Naive thymus-derived CD4-positive, alpha-beta T cell (primary cell): Measurements from ENCODE around the gene PRKN. TPM values are rescaled to one million over a fixed set of nuclear protein-coding genes. Genes with fewer than 3 reads are reported as not detected.

Source experiments
- ATAC-seq: fragments of 150-1000 bp; cut with Tn5 transposase; 2 replicates; pipeline ENCODE4 v1.10.0; 2021; ENCODE audit warnings: mild to moderate bottlenecking, moderate library complexity
- CTCF ChIA-PET: fragments of 350-600 bp; sonication (Branson Sonifier 250); formaldehyde crosslinking; loops from one replicate; lab custom pipeline; 2021; ENCODE audit warnings: antibody characterized with exemption; lab: Charles Lee
- POLR2A ChIA-PET: fragments of 350-600 bp; sonication (Branson Sonifier 250); formaldehyde crosslinking; loops from one replicate; lab custom pipeline; 2021; ENCODE audit warnings: antibody characterized with exemption, inconsistent platforms; lab: Charles Lee
- DNase-seq, 9 donors: peaks; one replicate each; pipeline versions ENCODE4 v3.0.0 to v3.0.0-alpha.2; 2020 to 2022; ENCODE audit warnings: mixed read lengths in 1 of 9
- H3K27ac ChIP-seq: one replicate; pipeline ENCODE4 v1.7.0; 2013; ENCODE audit warnings: mild to moderate bottlenecking, low read depth, low read length, moderate library complexity
- H3K27me3 ChIP-seq, 2 donors: one replicate each; pipeline ENCODE4 v1.7.0; 2013; ENCODE audit warnings: low read length in 2 of 2, mild to moderate bottlenecking in 2 of 2, moderate library complexity in 2 of 2; ENCODE audit not compliant: control insufficient read depth in 2 of 2, insufficient read depth in 2 of 2
- H3K36me3 ChIP-seq, 3 experiments: 1 replicate in 2 of 3; 2 replicates in 1 of 3; pipeline ENCODE4 v1.7.0; 2013; ENCODE audit warnings: low read length in 3 of 3, mild to moderate bottlenecking in 3 of 3, moderate library complexity in 1 of 3; ENCODE audit not compliant: insufficient read depth in 3 of 3, control insufficient read depth in 2 of 3
- H3K4me1 ChIP-seq, 2 donors: one replicate each; pipeline ENCODE4 v1.7.0; 2013; ENCODE audit warnings: low read length in 2 of 2, mild to moderate bottlenecking in 2 of 2, moderate library complexity in 1 of 2; ENCODE audit not compliant: control insufficient read depth in 2 of 2, insufficient read depth in 2 of 2
- H3K4me3 ChIP-seq: 2 replicates; pipeline ENCODE4 v1.7.0; 2013; ENCODE audit warnings: mild to moderate bottlenecking, low read length
- H3K9me3 ChIP-seq, 3 experiments: 1 replicate in 2 of 3; 2 replicates in 1 of 3; pipeline ENCODE4 v1.7.0; 2013; ENCODE audit warnings: low read length in 3 of 3; ENCODE audit not compliant: control insufficient read depth in 2 of 3
- H3K27ac Mint-ChIP-seq, 9 donors: one replicate each; pipeline ENCODE4 v1.8.0; 2020 to 2022; ENCODE audit warnings: mixed read lengths in 9 of 9, mild to moderate bottlenecking in 8 of 9, moderate library complexity in 5 of 9, inconsistent platforms in 2 of 9
- H3K27me3 Mint-ChIP-seq, 5 donors: one replicate each; pipeline ENCODE4 v1.8.0; 2021 to 2022; ENCODE audit warnings: mixed read lengths in 5 of 5, mild to moderate bottlenecking in 1 of 5
- H3K36me3 Mint-ChIP-seq, 5 donors: one replicate each; pipeline ENCODE4 v1.8.0; 2020 to 2022; ENCODE audit warnings: mixed read lengths in 5 of 5, mild to moderate bottlenecking in 3 of 5, inconsistent platforms in 1 of 5
- H3K4me1 Mint-ChIP-seq, 7 donors: one replicate each; pipeline ENCODE4 v1.8.0; 2020 to 2022; ENCODE audit warnings: mixed read lengths in 7 of 7, mild to moderate bottlenecking in 3 of 7, inconsistent platforms in 1 of 7
- H3K4me3 Mint-ChIP-seq, 10 donors: one replicate each; pipeline ENCODE4 v1.8.0; 2020 to 2022; ENCODE audit warnings: mild to moderate bottlenecking in 10 of 10, mixed read lengths in 10 of 10, moderate library complexity in 6 of 10, inconsistent platforms in 2 of 10
- H3K9me3 Mint-ChIP-seq, 11 donors: one replicate each; pipeline ENCODE4 v1.8.0; 2020 to 2022; ENCODE audit warnings: mixed read lengths in 11 of 11, mild to moderate bottlenecking in 4 of 11, inconsistent platforms in 1 of 11, moderate library complexity in 1 of 11
- intact Hi-C, 2 donors: fragments of 100-400 bp; cut with micrococcal nuclease; formaldehyde crosslinking; loops; one replicate each; pipeline ENCODE4 v1.15.1; 2023
- polyA plus RNA-seq, 2 donors: library from polyadenylated mRNA; unstranded; fragments of 300-500 nt; fragmentation: Illumina TruSeq; gene quantifications; one replicate each; pipeline ENCODE4 v1.2.3, GENCODE V29; 2021
- total RNA-seq, 6 experiments: library from RNA in 5 of 6; stranded (reverse) in 5 of 6; gene quantifications; 1 replicate in 5 of 6; 2 replicates in 1 of 6; pipeline ENCODE4 v1.2.3 and lab custom pipeline; 2021 to 2026

Gene PRKN
- total and polyA plus RNA-seq, 7 experiments from 2014 or later, result 0.44 to 10.3 (median 8.1) TPM

- no peak overlapping the region for H3K4me3 ChIP-seq
- no peaks in the 10 kb centered on the region for H3K9me3 ChIP-seq
- no peak overlapping the region for H3K27ac ChIP-seq
- CTCF ChIA-PET, result no interaction called here
- Mint-ChIP-seq H3K27me3 (peaks cover 0 to 3% (median 0%) of the 10 kb centered on the region in 5 donors), H3K4me3 (no peak overlapping the region), H3K4me1 (peaks cover 0 to 5% (median 0%) of the 10 kb centered on the region in 7 donors), H3K9me3 (no peaks in the 10 kb centered on the region), H3K36me3 (peaks cover 0 to 4% (median 0%) of the 10 kb centered on the region in 5 donors), H3K27ac (no peak overlapping the region)
- intact Hi-C loops, result no loop called here
- H3K36me3 ChIP-seq, result no peaks in the 10 kb centered on the region
- ATAC-seq (no peak), DNase-seq (no peak)
- H3K27me3 ChIP-seq, result no peaks in the 10 kb centered on the region
- POLR2A ChIA-PET, result no interaction called here
- H3K4me1 ChIP-seq, result no peaks in the 10 kb centered on the region
Observed at GRCh38 chr6:161349886-161350285, 1377.7 kb downstream of the PRKN start.

GRCh38 chr6:161348628-161348994, 1379.0 kb downstream of the PRKN start:
- H3K27ac Mint-ChIP-seq, result no peak overlapping the region
- intact Hi-C loops, result no loop called here
- Histone ChIP-seq H3K36me3 (no peaks in the 10 kb centered on the region), H3K4me3 (no peak overlapping the region), H3K9me3 (no peaks in the 10 kb centered on the region), H3K27ac (no peak overlapping the region), H3K27me3 (no peaks in the 10 kb centered on the region), H3K4me1 (no peaks in the 10 kb centered on the region)
- ATAC-seq (no peak), DNase-seq (no peak)
- POLR2A ChIA-PET, result no interaction called here
- H3K4me3 Mint-ChIP-seq, result no peak overlapping the region
- peaks cover 0 to 5% (median 0%) of the 10 kb centered on the region in 7 donors for H3K4me1 Mint-ChIP-seq
- no peaks in the 10 kb centered on the region for H3K9me3 Mint-ChIP-seq
- H3K27me3 Mint-ChIP-seq, result peaks cover 0 to 3% (median 0%) of the 10 kb centered on the region in 5 donors
- CTCF ChIA-PET, result no interaction called here
- H3K36me3 Mint-ChIP-seq, result peaks cover 0 to 4% (median 0%) of the 10 kb centered on the region in 5 donors

GRCh38 chr6:161347988-161348627, 1379.5 kb downstream of the PRKN start:
- no peak overlapping the region for H3K4me3 ChIP-seq
- no peak overlapping the region for H3K27ac ChIP-seq
- Mint-ChIP-seq H3K4me1 (peaks cover 0 to 5% (median 0%) of the 10 kb centered on the region in 7 donors), H3K36me3 (peaks cover 0 to 4% (median 0%) of the 10 kb centered on the region in 5 donors), H3K27me3 (peaks cover 0 to 3% (median 0%) of the 10 kb centered on the region in 5 donors), H3K4me3 (no peak overlapping the region), H3K27ac (no peak overlapping the region), H3K9me3 (no peaks in the 10 kb centered on the region)
- H3K4me1 ChIP-seq, result no peaks in the 10 kb centered on the region
- ATAC-seq (no peak), DNase-seq (no peak)
- ChIA-PET CTCF (no interaction called here), POLR2A (no interaction called here)
- no peaks in the 10 kb centered on the region for H3K9me3 ChIP-seq
- intact Hi-C loops, result no loop called here
- H3K27me3 ChIP-seq, result no peaks in the 10 kb centered on the region
- no peaks in the 10 kb centered on the region for H3K36me3 ChIP-seq

GRCh38 chr6:161347125-161347524, 1380.4 kb downstream of the PRKN start:
- ChIA-PET CTCF (no interaction called here), POLR2A (no interaction called here)
- H3K9me3 ChIP-seq, result no peaks in the 10 kb centered on the region
- ATAC-seq (no peak), DNase-seq (no peak)
- no peaks in the 10 kb centered on the region for H3K27me3 ChIP-seq
- H3K36me3 ChIP-seq, result no peaks in the 10 kb centered on the region
- no peak overlapping the region for H3K27ac Mint-ChIP-seq
- H3K4me1 ChIP-seq, result no peaks in the 10 kb centered on the region
- peaks cover 0 to 4% (median 0%) of the 10 kb centered on the region in 5 donors for H3K36me3 Mint-ChIP-seq
- H3K9me3 Mint-ChIP-seq, result no peaks in the 10 kb centered on the region
- no peak overlapping the region for H3K4me3 ChIP-seq
- intact Hi-C loops, result no loop called here
- peaks cover 0 to 6% (median 0%) of the 10 kb centered on the region in 5 donors for H3K27me3 Mint-ChIP-seq
- H3K27ac ChIP-seq, result no peak overlapping the region
- no peak overlapping the region for H3K4me3 Mint-ChIP-seq
- peaks cover 0 to 5% (median 0%) of the 10 kb centered on the region in 7 donors for H3K4me1 Mint-ChIP-seq

- ChIA-PET CTCF (no interaction called here), POLR2A (no interaction called here)
- Histone ChIP-seq H3K4me3 (no peak overlapping the region), H3K36me3 (no peaks in the 10 kb centered on the region), H3K4me1 (no peaks in the 10 kb centered on the region), H3K27ac (no peak overlapping the region), H3K27me3 (no peaks in the 10 kb centered on the region), H3K9me3 (no peaks in the 10 kb centered on the region)
- H3K27ac Mint-ChIP-seq, result peak overlapping the region in 1 of 9 donors; percentile 1
- peaks cover 0 to 1% (median 0%) of the 10 kb centered on the region in 7 donors for H3K4me1 Mint-ChIP-seq
- intact Hi-C loops, result no loop called here
- H3K4me3 Mint-ChIP-seq, result no peak overlapping the region
- no peak for ATAC-seq
- peaks cover 0 to 4% (median 0%) of the 10 kb centered on the region in 5 donors for H3K36me3 Mint-ChIP-seq
- no peaks in the 10 kb centered on the region for H3K9me3 Mint-ChIP-seq
- DNase-seq, result no peak
- H3K27me3 Mint-ChIP-seq, result peaks cover 0 to 6% (median 3%) of the 10 kb centered on the region in 5 donors
Observed at GRCh38 chr6:161346717-161347116, 1380.8 kb downstream of the PRKN start.

GRCh38 chr6:161344626-161345025, 1382.9 kb downstream of the PRKN start:
- intact Hi-C loops, result no loop called here
- Mint-ChIP-seq H3K4me1 (no peaks in the 10 kb centered on the region), H3K4me3 (no peak overlapping the region), H3K27ac (no peak overlapping the region), H3K27me3 (peaks cover 0 to 11% (median under 1%) of the 10 kb centered on the region in 5 donors), H3K9me3 (no peaks in the 10 kb centered on the region), H3K36me3 (peaks cover 0 to 4% (median 0%) of the 10 kb centered on the region in 5 donors)
- ChIA-PET CTCF (interaction anchor here (0.6 kb wide), 1 partner anchor 196 kb away, joined by 6 read pairs; no protein-coding TSS in a partner anchor), POLR2A (no interaction called here)
- DNase-seq (no peak), ATAC-seq (no peak)
- Histone ChIP-seq H3K27ac (no peak overlapping the region), H3K27me3 (no peaks in the 10 kb centered on the region), H3K36me3 (no peaks in the 10 kb centered on the region), H3K9me3 (no peaks in the 10 kb centered on the region), H3K4me1 (no peaks in the 10 kb centered on the region), H3K4me3 (no peak overlapping the region)

- Histone ChIP-seq H3K27me3 (no peaks in the 10 kb centered on the region), H3K4me1 (no peaks in the 10 kb centered on the region), H3K27ac (no peak overlapping the region), H3K9me3 (no peaks in the 10 kb centered on the region), H3K36me3 (no peaks in the 10 kb centered on the region), H3K4me3 (no peak overlapping the region)
- CTCF ChIA-PET, result no interaction called here
- ATAC-seq (no peak), DNase-seq (no peak)
- H3K9me3 Mint-ChIP-seq, result peaks cover 0 to 5% (median 0%) of the 10 kb centered on the region in 11 donors
- peaks cover 0 to 5% (median 0%) of the 10 kb centered on the region in 5 donors for H3K36me3 Mint-ChIP-seq
- H3K4me3 Mint-ChIP-seq, result no peak overlapping the region
- POLR2A ChIA-PET, result no interaction called here
- H3K27ac Mint-ChIP-seq, result no peak overlapping the region
- H3K4me1 Mint-ChIP-seq, result no peaks in the 10 kb centered on the region
- intact Hi-C loops, result no loop called here
- peaks cover 0 to 13% (median 5%) of the 10 kb centered on the region in 5 donors for H3K27me3 Mint-ChIP-seq
Observed at GRCh38 chr6:161342039-161342438, 1385.5 kb downstream of the PRKN start.
